HEK293 (cell line): ENCODE measurements around the gene DDX24.

Experiments
- ZNF274 ChIP-seq, 2 experiments: fragments of 200-500 bp in 1 of 2; fragments of 450-650 bp in 1 of 2; sonication (Bioruptor generic) in 1 of 2; formaldehyde crosslinking in 1 of 2; IDR thresholded peaks; 2 replicates each; pipeline versions ENCODE4 v1.5.1 to v1.6.1; 2014 to 2016; ENCODE audit warnings: borderline replicate concordance in 1 of 2, inconsistent platforms in 1 of 2, low read length in 1 of 2, missing biosample characterization in 1 of 2, missing genetic modification characterization in 1 of 2
- ZNF701 ChIP-seq: fragments of 450-650 bp; formaldehyde crosslinking; IDR thresholded peaks from 2 replicates; pipeline ENCODE4 v1.5.1; 2016; ENCODE audit warnings: missing biosample characterization, missing genetic modification characterization
- TF ChIP-seq, protein P1 (sequence below): fragments of 450-650 bp; formaldehyde crosslinking; IDR thresholded peaks from 2 replicates; pipeline ENCODE4 v1.5.1; 2016; ENCODE audit warnings: missing biosample characterization, missing genetic modification characterization
- TF ChIP-seq, protein P2 (sequence below): fragments of 450-650 bp; formaldehyde crosslinking; IDR thresholded peaks from 2 replicates; pipeline ENCODE4 v1.5.1; 2016; ENCODE audit warnings: missing biosample characterization, missing genetic modification characterization
- TF ChIP-seq, protein P3 (sequence below): fragments of 450-650 bp; formaldehyde crosslinking; IDR thresholded peaks from 2 replicates; pipeline ENCODE4 v1.5.1; 2016; ENCODE audit warnings: missing biosample characterization, missing genetic modification characterization

DNA sequence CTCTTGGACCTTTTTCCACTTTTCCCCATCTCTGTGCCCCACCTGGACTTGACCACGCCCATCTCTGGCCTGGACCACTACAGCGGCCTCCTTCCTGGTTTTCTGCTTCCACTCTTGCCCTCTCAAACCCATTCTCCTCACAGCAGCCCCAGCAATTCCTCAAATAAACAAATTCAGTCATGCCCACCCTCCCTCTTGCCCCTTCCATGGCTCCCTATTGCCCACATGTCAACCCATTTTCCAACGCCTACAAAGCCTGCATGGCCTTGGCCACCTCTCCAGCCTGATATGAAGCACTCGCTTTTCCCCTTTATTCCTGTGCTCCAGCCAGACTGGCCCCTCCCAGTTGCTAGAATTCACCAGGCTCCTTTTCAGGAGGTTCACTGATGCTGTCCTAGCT, 60.7 kb downstream of the DDX24 start:
- no peak for TF ChIP-seq ZNF274 (IDR thresholded peaks at IDR 0.05; ENCODE audit: low read length)
- no peak for TF ChIP-seq ZNF274 (tag by site-specific recombination; IDR thresholded peaks at IDR 0.05; ENCODE audit: borderline replicate concordance)
- TF ChIP-seq, protein P1, sequence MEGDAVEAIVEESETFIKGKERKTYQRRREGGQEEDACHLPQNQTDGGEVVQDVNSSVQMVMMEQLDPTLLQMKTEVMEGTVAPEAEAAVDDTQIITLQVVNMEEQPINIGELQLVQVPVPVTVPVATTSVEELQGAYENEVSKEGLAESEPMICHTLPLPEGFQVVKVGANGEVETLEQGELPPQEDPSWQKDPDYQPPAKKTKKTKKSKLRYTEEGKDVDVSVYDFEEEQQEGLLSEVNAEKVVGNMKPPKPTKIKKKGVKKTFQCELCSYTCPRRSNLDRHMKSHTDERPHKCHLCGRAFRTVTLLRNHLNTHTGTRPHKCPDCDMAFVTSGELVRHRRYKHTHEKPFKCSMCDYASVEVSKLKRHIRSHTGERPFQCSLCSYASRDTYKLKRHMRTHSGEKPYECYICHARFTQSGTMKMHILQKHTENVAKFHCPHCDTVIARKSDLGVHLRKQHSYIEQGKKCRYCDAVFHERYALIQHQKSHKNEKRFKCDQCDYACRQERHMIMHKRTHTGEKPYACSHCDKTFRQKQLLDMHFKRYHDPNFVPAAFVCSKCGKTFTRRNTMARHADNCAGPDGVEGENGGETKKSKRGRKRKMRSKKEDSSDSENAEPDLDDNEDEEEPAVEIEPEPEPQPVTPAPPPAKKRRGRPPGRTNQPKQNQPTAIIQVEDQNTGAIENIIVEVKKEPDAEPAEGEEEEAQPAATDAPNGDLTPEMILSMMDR (tag by site-specific recombination), result no peak
- TF ChIP-seq, protein P2, sequence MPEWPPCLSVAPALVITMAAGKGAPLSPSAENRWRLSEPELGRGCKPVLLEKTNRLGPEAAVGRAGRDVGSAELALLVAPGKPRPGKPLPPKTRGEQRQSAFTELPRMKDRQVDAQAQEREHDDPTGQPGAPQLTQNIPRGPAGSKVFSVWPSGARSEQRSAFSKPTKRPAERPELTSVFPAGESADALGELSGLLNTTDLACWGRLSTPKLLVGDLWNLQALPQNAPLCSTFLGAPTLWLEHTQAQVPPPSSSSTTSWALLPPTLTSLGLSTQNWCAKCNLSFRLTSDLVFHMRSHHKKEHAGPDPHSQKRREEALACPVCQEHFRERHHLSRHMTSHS (tag by site-specific recombination), result no peak
- TF ChIP-seq, protein P3, sequence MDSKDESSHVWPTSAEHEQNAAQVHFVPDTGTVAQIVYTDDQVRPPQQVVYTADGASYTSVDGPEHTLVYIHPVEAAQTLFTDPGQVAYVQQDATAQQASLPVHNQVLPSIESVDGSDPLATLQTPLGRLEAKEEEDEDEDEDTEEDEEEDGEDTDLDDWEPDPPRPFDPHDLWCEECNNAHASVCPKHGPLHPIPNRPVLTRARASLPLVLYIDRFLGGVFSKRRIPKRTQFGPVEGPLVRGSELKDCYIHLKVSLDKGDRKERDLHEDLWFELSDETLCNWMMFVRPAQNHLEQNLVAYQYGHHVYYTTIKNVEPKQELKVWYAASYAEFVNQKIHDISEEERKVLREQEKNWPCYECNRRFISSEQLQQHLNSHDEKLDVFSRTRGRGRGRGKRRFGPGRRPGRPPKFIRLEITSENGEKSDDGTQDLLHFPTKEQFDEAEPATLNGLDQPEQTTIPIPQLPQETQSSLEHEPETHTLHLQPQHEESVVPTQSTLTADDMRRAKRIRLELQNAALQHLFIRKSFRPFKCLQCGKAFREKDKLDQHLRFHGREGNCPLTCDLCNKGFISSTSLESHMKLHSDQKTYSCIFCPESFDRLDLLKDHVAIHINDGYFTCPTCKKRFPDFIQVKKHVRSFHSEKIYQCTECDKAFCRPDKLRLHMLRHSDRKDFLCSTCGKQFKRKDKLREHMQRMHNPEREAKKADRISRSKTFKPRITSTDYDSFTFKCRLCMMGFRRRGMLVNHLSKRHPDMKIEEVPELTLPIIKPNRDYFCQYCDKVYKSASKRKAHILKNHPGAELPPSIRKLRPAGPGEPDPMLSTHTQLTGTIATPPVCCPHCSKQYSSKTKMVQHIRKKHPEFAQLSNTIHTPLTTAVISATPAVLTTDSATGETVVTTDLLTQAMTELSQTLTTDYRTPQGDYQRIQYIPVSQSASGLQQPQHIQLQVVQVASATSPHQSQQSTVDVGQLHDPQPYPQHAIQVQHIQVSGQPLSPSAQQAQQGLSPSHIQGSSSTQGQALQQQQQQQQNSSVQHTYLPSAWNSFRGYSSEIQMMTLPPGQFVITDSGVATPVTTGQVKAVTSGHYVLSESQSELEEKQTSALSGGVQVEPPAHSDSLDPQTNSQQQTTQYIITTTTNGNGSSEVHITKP (tag by site-specific recombination), result no peak
- no peak for TF ChIP-seq ZNF701 (tag by site-specific recombination)
